ENCODE results near the gene RAD17. TPM values are rescaled to one million over a fixed set of nuclear protein-coding genes. Genes with fewer than 3 reads are reported as not detected.

RAD17 gene
- polyA plus RNA-seq, 1 donor (not counting 4 experiments of a cell fraction or from before 2014, with no cell fraction given), result 23.0 TPM

DNA sequence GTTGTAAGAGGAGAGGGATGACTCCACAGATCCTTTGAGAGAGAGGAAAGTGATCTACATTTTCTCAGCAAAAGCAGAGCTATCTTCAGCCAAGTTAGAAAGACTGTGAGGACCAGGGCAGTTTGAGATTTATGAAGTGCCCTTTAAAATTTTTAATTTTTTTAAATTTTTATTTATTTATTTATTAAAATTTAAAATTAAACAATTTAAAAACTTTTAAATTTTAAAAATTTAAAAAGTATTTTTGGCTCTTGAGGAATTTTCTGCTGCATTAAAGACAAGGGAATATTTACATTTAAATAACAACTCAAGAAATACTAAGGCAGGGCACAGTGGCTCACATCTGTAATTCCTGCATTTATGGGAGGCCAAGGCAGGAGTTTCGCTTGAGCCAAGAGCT is 92.6 kb downstream of the RAD17 start:
- Histone ChIP-seq H3K79me2 (ENCODE audit: control insufficient read depth, insufficient read depth, low read length) (no peaks in the 10 kb centered on the region), H3K4me2 (ENCODE audit: control insufficient read depth, extremely low read depth, insufficient read depth, low read depth, low read length) (no peak overlapping the region), H3K4me3 (ENCODE audit: control insufficient read depth in 2 of 3, extremely low read depth in 1 of 3, insufficient read depth in 2 of 3, low read depth in 1 of 3, low read length in 3 of 3) (no peak overlapping the region), H3K9me3 (ENCODE audit: control insufficient read depth, low read depth, low read length) (no peaks in the 10 kb centered on the region), H2AFZ (ENCODE audit: control insufficient read depth, low read length) (no peak overlapping the region), H3K9me1 (ENCODE audit: control insufficient read depth, extremely low read depth, insufficient read depth, low read length) (no peaks in the 10 kb centered on the region), H3K4me1 (ENCODE audit: control insufficient read depth, extremely low read depth, insufficient read depth, low read length) (no peaks in the 10 kb centered on the region), H3K36me3 (ENCODE audit: control insufficient read depth in 2 of 2, extremely low read depth in 1 of 2, insufficient read depth in 2 of 2, low read length in 2 of 2) (no peaks in the 10 kb centered on the region), H3K27ac (ENCODE audit: control insufficient read depth, insufficient read depth, low read length) (no peak overlapping the region), H3K27me3 (ENCODE audit: control insufficient read depth, extremely low read depth, insufficient read depth, low read length) (no peaks in the 10 kb centered on the region), H3K9ac (ENCODE audit: control insufficient read depth, extremely low read depth, insufficient read depth, low read length) (no peak overlapping the region), H4K20me1 (ENCODE audit: control insufficient read depth, extremely low read depth, insufficient read depth, low read length) (no peaks in the 10 kb centered on the region)
- DNase-seq (ENCODE audit: low read depth, low spot score) (no peak), FAIRE-seq (no peak)
- no peak for TF ChIP-seq EZH2 (IDR thresholded peaks at IDR 0.05; ENCODE audit: low read length)
- TF ChIP-seq, protein P1, sequence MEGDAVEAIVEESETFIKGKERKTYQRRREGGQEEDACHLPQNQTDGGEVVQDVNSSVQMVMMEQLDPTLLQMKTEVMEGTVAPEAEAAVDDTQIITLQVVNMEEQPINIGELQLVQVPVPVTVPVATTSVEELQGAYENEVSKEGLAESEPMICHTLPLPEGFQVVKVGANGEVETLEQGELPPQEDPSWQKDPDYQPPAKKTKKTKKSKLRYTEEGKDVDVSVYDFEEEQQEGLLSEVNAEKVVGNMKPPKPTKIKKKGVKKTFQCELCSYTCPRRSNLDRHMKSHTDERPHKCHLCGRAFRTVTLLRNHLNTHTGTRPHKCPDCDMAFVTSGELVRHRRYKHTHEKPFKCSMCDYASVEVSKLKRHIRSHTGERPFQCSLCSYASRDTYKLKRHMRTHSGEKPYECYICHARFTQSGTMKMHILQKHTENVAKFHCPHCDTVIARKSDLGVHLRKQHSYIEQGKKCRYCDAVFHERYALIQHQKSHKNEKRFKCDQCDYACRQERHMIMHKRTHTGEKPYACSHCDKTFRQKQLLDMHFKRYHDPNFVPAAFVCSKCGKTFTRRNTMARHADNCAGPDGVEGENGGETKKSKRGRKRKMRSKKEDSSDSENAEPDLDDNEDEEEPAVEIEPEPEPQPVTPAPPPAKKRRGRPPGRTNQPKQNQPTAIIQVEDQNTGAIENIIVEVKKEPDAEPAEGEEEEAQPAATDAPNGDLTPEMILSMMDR (optimal IDR thresholded peaks at IDR 0.05 in 1 of 3, IDR thresholded peaks at IDR 0.05 in 1 of 3, conservative IDR thresholded peaks at IDR 0.05 in 1 of 3; ENCODE audit: extremely low read depth in 1 of 3, insufficient read depth in 2 of 3, low read length in 3 of 3), result no peak
- dilution Hi-C loops (cut with MboI; ENCODE audit: extremely low pct_ligation_motif_present, low sequenced_read_pairs), result no loop called here

Other genes starting within 250 kb of the RAD17 start
- 38.8 to 126 TPM (median 98.0 TPM) in 3 replicates for gene CCNB1, start 202.7 kb upstream of the RAD17 start, polyA plus RNA-seq
- 4.6 to 13.4 TPM (median 7.4 TPM) in 3 replicates for gene CENPH, start 180.2 kb upstream of the RAD17 start, polyA plus RNA-seq
- gene CDK7, start 134.9 kb upstream of the RAD17 start, polyA plus RNA-seq, result 43.4 to 80.6 TPM (median 80.5 TPM) in 3 replicates
- 3.8 to 6.3 TPM (median 3.9 TPM) in 3 replicates for gene CCDC125, start 37.0 kb upstream of the RAD17 start, polyA plus RNA-seq
- 21.3 to 60.3 TPM (median 27.3 TPM) in 3 replicates for gene AK6, start 298 bp upstream of the RAD17 start, polyA plus RNA-seq
- 167 to 237 TPM (median 187 TPM) in 3 replicates for gene TAF9, start 298 bp upstream of the RAD17 start, polyA plus RNA-seq
- gene MARVELD2, start 45.3 kb downstream of the RAD17 start, polyA plus RNA-seq, result 16.7 to 20.2 TPM (median 17.6 TPM) in 3 replicates
- 3.5 to 4.6 TPM (median 4.6 TPM) in 3 replicates for gene OCLN, start 123.0 kb downstream of the RAD17 start, polyA plus RNA-seq
- gene GTF2H2C, start 190.4 kb downstream of the RAD17 start, polyA plus RNA-seq, result 17.5 to 37.3 TPM (median 21.0 TPM) in 3 replicates

All from keratinocyte (primary cell).